Right renal pelvis (tissue), 4 donors: ENCODE measurements around the gene PLA2G4F. TPM values are rescaled to one million over a fixed set of nuclear protein-coding genes. Genes with fewer than 3 reads are reported as not detected.
"Not testable (repeated sequence)": the region's sequence is repeated elsewhere in the genome, so short reads cannot be mapped to it uniquely, and the experiment has no call there.

Source experiments
- DNase-seq, 4 donors: peaks; one replicate each; pipeline ENCODE4 v3.0.0-alpha.2; 2013; ENCODE audit warnings: low read depth in 4 of 4, low spot score in 3 of 4, missing footprints in 1 of 4
- polyA plus RNA-seq, 4 donors: library from polyadenylated mRNA; unstranded; fragments of 120-200 nt; gene quantifications; one replicate each; pipeline ENCODE4 v1.2.1, GENCODE V29; 2013; ENCODE audit not compliant: insufficient read length in 4 of 4

Gene PLA2G4F
- polyA plus RNA-seq, 4 donors = 24.3 to 30.0 (median 27.0) TPM

DNA sequence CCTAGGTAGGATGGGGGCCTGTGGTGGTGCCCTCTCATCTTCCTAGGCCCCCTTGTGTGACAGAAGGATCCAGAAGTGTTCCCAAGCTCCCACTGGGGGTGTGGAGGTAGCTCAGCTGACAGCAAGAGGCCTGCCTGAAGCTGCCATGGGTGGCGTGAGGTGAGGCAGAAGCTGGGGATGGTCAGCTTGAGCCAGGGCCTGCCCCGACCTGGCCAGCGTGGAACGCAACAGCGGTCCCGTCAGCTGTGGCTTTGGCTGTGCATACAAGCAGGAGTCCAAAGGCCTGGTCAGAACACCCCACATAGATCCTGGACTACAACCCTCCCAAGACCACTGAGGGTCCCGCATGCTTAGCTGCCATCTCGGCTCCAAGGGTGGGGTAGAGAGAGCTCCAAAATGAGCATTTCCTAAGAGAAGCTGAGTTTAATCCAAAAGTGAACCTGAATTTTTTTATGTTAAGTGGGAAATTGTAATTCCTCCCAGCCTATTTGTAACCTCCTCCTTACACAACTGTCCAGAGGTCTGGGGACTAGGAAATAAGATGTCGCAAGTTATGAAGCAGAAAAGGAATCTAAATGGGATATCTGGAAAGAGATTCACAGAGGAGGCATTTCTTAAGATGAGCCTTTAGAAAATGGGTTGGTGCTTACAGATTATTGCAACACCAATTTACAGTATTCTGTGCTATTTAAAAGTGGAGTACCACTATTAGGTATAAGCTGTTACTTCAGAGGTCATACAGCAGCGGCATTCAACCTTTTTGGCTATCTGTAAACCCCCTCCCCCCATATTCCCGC is 52.1 kb downstream of the PLA2G4F start:
- DNase-seq = no peak

DNA sequence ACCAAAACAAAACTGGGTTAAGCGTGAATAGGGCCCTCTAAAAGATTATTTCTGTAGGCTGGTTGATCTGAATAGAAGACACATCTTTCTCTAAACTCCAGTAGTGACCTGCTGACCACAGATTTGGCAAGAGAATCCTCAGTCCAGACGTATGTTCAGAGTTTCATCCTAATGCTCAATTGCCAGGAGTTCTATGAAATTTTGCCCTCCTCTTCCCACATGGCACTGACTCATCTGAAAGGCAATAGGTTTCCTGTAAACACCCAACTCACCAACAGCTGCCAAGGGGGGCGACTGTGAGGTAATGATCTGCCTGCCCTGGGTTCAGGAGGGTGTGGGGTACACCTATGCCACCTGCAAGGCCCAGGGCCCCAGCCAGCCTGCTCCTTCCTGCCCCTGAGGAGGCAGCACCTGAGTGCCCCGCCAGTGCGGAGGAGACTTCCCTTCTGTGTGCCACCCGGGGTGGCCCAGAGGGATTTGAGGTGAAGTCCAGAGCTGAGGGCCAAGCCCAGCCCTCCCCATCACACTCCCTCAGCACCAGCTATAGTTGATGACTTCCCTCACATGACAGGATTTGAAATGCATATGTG is 53.7 kb downstream of the PLA2G4F start:
- no peak for DNase-seq

DNA sequence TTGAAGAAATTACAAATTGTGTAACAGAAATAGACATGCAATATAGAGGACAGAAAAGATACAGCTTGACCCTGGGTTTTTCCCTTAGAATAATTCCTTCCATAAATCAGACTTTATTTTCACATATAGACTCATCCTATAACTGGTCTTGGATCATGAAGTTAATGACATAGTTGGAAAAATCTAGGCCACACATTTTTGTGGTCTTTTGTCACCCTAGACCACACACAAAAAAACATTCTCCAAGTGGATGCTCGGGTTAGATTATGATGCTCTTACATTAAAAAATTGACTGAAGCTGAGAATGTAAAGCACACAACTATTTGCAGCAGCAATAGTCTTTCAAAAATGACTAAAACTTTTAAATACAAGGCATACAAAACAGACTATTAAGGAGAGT is 54.6 kb downstream of the PLA2G4F start:
- no peak for DNase-seq

DNA sequence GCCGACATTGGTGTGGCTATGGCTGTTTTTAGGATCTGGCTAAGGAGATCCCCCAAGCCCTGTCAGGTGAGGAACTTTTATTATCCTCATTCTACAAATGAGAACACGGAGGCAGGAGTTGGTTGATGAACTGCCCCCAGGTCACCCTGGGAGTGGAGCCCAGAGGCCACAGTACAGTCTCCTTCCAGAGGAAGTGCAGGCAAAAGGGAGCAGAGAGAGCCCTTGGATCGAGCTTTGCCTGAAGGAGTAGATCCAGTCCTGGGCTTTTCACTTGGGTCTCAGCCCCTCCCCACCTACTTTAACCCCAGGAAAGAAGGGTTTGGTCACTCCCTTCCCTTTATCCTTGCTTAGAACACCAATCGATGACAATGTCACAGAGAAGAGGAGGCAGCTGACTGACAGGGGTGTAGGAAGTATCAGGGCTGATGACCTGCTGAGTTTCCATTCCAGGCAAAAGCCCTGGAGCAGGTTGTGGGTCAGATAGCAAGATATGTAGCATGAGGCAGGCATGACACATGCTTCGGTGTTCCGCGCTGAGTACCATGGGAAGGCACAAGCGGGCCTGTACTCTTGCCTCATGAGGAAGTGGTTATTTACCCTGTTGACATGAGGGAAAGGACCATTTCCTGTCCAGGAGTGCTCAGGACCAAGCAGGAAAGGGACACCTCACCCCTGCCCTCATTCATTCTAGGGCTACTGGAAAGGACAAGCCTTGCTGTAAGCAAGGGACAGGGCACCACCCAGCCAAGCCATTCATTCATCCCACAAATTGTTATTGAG is 56.2 kb downstream of the PLA2G4F start:
- DNase-seq = no peak

DNA sequence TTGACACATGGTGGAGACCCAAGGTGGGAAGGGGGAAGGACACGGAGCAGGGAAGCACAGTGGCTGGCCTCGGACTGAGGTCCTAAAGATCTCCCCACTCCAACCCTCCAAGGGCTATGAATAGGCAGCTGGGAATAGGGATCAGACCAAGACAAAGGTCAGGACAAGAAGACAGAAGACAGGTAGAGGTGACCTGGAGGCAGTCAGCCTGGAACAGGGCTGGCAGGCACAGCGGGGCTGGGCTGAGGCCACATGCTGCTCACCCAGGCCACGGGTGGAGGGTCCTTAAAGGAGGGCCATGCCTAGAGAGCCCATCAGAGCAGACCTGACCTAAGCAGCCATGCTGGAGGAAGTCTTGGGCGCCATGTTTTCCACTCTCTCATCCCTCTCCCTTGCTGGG is 59.4 kb downstream of the PLA2G4F start:
- no peak for DNase-seq

DNA sequence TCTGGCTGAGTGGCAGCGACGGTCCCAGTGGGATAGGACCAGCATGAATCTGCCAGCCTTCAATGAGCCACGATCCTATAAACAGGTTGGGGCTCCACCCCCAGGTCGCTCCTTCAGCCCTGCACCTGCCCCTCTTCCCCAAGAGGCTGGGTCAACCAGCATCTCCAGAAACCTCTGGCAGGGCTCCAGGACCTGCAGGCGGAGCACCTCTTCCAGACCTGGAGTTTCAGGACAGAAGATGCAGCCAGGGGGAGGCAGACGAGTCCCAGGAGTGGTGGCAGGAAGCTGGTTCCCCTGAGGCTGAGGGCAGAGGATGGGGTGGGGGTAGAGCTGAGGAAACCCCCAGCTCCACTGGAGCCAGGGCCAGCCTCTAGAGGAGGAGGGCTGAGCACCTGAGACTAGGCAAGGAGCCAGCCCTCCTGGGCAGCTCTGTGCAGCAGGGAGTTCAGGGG is 61.9 kb downstream of the PLA2G4F start, which contains the start of gene PLA2G4D:
PLA2G4D (minus strand) TSS at position 51 of the 452 bp plus-strand sequence. CDS start 103 bp downstream, outside the sequence.
- DNase-seq = no peak

DNA sequence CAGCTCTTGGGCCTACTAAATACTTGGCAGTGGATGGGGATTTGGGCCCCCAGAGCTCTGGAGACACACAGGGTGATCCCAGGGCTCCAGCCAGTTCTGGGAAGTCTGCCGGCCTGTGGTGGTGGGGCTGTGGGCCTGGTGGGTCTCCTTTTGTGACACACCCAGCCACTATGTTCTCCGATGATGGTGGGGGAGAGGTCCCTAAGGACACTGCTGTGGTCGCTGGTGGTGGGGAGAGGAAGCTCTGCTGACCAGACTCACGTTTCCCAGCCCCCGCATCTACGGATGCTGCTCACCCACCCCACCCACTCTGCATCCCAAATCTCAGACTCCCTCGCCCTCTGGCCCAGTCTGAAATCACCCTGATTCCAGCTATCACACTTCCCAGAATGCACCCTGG is 62.5 kb downstream of the PLA2G4F start:
- no peak for DNase-seq

DNA sequence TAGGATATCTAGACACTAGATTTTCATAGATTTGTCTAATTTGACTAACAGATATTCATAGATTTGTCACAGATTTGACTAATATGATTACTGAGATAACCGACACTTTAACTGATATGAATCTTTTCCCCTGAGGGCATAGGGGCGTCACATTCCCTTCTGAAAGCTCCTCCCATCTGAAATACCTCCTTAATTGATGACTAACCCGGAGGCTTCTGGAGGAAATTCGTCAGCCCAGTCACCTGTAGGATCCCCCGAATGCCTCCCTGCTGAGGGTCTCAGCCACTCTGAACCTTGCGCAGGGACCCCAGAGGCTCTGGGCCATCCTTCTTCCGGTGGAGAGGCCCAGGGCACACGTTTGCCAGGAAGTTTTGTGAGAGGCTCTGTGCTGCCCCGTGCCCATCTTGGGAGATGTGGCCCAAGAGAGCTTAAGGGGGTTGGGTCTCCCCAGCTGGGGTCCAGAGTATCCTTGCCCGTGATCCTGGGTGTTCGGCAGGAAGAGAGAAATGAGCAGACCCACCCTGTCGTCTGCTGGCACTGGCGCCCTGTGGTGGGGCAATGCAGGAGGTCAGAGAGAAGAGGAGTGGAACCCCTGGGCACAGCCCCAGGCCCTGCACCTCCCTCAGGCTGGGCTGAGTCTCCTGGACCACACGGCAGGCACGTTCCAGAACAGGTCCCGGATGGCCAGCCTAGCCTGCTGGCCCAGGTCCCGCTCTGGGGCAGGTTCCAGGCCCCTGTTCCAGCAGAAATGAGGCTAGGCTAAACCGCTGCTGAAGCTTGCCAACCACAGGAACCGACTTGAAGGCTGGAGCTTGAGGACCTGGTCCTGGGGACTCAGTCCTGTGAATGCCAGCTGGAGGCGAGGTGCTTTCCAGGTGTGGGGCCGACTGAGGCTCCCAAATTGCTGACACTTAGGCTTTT is 63.8 kb downstream of the PLA2G4F start:
- DNase-seq = no peak

DNA sequence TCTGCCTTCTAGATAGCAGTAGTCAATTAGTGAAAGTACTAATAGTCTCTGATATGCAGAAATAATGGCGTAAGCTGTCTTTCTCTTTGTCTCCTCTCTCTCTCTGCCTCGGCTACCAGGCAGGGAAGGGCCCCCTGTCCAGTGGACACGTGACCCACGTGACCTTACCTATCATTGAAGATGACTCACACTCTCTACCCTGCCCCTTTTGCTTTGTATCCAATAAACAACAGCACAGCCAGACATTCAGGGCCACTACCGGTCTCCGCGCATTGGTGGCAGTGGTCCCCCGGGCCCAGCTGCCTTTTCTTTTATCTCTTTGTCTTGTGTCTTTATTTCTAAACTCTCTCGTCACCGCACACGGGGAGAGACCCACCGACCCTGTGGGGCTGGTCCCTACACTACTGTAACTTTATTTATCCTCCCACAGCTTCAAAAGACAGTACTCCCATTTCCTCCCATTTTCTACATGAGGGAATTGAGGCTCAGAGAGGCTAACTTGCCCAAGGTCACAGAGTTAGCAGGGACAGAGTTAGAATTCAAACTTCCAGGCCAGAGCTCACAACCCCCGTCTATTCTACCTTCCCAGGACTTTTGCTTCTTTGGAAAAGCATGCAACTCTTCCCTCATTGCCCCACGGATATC is 64.6 kb downstream of the PLA2G4F start:
- not testable (repeated sequence) for DNase-seq

DNA sequence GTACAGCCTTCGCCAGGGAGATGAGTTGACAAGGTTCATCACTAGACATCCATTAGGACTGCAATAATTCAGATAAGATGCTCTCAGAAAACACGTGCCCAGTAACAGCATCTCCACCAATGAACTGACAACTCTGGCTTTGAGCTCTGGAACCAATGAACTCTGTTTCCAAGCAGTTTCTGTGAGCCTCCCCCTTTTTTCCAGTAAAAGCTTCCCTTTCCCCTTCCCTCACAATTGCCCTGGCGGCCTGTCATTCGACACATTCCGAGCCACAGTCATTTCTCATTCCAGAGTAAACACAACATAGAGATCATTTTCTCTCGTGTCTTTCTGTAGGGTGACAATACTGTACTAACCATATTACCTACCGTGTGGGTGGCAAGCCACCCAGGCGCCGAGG is 65.7 kb downstream of the PLA2G4F start:
- DNase-seq = no peak

DNA sequence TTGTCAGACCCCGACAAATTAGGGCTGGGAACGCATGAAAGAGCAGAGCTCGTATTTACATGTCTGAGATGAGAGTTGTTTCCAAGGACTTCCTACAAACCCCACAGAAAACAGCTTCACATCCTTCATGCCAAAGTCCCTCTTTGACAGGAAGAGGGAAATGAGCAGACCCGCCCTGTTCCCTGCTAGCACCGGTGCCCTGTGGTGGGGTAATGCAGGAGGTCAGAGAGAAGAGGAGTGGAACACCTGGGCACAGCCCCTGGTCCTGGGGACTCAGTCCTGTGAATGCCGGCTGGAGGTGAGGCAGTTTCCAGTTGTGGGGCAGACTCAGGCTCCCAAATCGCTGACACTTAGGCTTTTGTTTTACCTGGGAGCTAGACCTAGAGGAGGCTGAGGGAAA is 66.1 kb downstream of the PLA2G4F start:
- DNase-seq = no peak

DNA sequence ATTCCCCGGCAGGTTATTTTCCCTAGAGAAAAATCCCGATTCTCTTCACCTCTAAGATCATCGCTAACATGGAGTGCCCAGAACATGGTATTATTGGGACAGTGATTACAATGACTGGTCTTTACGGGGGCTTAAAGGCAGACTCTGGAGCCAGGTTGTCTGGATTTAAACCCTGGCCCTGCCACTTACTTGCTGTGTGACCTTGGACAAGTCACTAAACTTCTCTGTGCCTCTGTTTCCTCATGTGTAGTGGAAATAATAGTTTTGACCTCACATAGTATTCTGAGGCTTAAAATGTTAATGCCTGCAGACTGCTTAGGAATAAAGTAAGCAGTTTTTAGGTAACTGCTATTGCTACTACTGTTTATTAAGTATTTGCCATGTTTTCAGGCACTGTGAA is 66.5 kb downstream of the PLA2G4F start:
- DNase-seq = no peak

Other genes with a start within 250 kb of the PLA2G4F start
- gene EHD4, start 184.1 kb downstream of the PLA2G4F start, polyA plus RNA-seq = 10 to 100 TPM; 15.3 to 21.2 (median 17.4) TPM
- under 1 TPM in 2 of 4 donors, not detected in 2; 0.03 to 0.04 TPM for gene PLA2G4E, start 135.6 kb downstream of the PLA2G4F start, polyA plus RNA-seq
- under 1 TPM in 2 of 4 donors, not detected in 2; 0.07 to 0.09 TPM for gene PLA2G4D, start 62.1 kb downstream of the PLA2G4F start, polyA plus RNA-seq
- gene VPS39, start 51.7 kb upstream of the PLA2G4F start, polyA plus RNA-seq = 10 to 100 TPM; 56.6 to 65.9 (median 65.1) TPM
- 10 to 100 TPM; 23.6 to 33.9 (median 27.3) TPM for gene GANC, start 116.6 kb upstream of the PLA2G4F start, polyA plus RNA-seq
- gene TMEM87A, start 116.8 kb upstream of the PLA2G4F start, polyA plus RNA-seq = 10 to 100 TPM; 51.4 to 63.4 (median 61.5) TPM
- 10 to 100 TPM; 20.3 to 29.1 (median 21.8) TPM for gene CAPN3, start 202.9 kb upstream of the PLA2G4F start, polyA plus RNA-seq